Ovary (tissue), 3 donors: ENCODE measurements around the gene SYDE2.

ENCODE experiments used
- EP300 ChIP-seq: sonication (generic); formaldehyde crosslinking; IDR thresholded peaks from one replicate; pipeline ENCODE4 v1.6.1; 2017; ENCODE audit warnings: antibody characterized with exemption
- POLR2A ChIP-seq: fragments of 450-650 bp; IDR thresholded peaks from one replicate; pipeline ENCODE4 v1.6.1; 2017; ENCODE audit warnings: antibody characterized with exemption, mild to moderate bottlenecking, moderate library complexity
- TF ChIP-seq, protein P1 (sequence below), 3 donors: fragments of 450-650 bp in 2 of 3; fragments of 200-600 bp in 1 of 3; IDR thresholded peaks; one replicate each; pipeline versions ENCODE4 v1.5.1 to v1.8.0; 2016 to 2022; ENCODE audit warnings: antibody characterized with exemption in 3 of 3, mild to moderate bottlenecking in 1 of 3
- donor health status: DM: no; HTN: no; CAD: no.

DNA sequence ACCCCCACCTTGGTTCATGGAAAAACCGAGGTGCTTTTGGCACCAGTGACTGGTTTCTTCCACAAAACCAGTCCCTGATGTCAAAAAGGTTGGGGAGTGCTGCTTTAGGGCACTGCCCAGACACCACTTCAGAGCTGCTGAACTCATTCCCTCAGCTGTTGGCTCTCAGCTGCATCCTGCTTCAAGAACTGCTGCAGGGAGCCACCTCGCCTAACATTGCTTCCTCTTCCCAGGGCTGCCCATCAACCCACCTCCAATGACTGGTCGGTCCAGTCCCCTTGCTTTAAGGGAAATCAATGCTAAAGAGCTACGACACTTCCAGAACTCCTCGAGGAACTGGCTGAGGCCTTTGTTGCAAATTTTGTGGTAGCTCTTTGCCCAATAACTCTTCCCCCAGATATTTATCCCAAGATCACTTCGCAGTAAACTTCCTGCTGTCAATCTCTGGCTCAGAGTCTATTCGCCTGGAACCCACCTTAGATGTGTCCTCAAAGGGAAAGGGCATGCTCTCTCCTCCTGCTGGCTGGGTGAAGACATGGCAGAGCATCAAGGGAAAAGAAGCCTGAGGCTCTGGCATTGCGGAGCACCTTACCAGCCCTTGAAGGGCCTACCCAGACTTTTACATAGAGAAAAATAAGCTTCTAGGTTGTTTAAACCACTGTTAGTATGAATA is 29.6 kb upstream of the SYDE2 start:
- TF ChIP-seq, protein P1, sequence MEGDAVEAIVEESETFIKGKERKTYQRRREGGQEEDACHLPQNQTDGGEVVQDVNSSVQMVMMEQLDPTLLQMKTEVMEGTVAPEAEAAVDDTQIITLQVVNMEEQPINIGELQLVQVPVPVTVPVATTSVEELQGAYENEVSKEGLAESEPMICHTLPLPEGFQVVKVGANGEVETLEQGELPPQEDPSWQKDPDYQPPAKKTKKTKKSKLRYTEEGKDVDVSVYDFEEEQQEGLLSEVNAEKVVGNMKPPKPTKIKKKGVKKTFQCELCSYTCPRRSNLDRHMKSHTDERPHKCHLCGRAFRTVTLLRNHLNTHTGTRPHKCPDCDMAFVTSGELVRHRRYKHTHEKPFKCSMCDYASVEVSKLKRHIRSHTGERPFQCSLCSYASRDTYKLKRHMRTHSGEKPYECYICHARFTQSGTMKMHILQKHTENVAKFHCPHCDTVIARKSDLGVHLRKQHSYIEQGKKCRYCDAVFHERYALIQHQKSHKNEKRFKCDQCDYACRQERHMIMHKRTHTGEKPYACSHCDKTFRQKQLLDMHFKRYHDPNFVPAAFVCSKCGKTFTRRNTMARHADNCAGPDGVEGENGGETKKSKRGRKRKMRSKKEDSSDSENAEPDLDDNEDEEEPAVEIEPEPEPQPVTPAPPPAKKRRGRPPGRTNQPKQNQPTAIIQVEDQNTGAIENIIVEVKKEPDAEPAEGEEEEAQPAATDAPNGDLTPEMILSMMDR (IDR thresholded peaks at IDR 0.05) = no peak
- TF ChIP-seq POLR2A (no peak), EP300 (no peak)
